Measurements from ENCODE around the gene PROSER3. TPM values are rescaled to one million over a fixed set of nuclear protein-coding genes. Genes with fewer than 3 reads are reported as not detected.

PROSER3 gene
- total RNA-seq, 4 donors from 2014 or later, result 8.2 to 34.3 (median 13.2) TPM

DNA sequence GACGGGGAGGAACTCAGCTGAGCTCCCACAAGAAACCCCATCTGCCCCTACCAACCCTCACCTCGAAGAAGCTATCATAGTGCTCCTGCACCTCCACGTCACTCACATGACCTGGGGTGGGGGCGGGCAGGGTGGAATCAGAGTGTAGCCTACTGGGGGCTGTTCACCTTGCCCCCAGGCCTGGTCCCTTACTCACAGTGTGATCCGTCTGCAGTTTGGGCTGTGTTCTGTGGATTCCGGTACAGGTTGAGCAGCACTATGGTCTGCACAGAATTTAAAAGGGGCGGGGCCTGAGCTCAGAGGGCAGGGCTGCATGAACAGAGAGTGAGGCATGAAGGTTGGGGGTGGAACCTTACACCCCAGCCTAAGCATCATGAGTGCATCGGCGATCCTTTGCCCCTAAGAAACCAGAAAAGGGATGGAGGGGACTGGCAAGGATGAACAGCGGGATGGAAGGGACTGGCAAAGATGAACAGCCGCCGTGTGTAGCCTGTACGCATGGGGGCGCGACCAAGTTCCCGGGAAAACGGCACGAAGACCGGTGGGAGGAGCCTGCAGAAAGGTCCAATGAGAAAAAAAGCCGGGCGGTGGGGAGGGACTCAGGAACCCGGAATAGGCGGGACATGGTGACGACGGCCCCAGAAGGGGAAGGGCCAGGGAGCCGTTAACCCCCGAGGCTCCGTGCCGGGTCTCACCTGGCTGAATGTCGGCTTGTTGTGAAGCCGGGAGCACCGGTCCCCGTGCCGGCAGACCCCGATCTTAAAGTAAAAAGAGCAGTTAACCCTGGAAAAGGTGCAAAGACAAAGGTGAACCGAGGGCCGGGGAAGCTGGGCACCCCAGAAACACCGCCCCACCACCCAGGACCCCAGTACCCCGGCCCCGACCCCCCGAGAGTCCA is 13.3 kb upstream of the PROSER3 start:
- intact Hi-C loops (cut with DNase I), result no loop called here
- Histone ChIP-seq H3K4me1 (peaks cover 34 to 42% of the 10 kb centered on the region in 2 donors), H3K9me3 (no peaks in the 10 kb centered on the region), H3K27me3 (no peaks in the 10 kb centered on the region), H3K36me3 (peaks cover 0 to 5% of the 10 kb centered on the region in 2 donors), H3K4me3 (replicated peaks in 1 of 3) (peak overlapping the region; percentile 76 to 92 (median 78)), H3K27ac (peak overlapping the region; percentile 100)
- WGBS, 2 donors, result 7 to 8% methylated on average over 40 to 41 of the region's 41 CpGs
- TF ChIP-seq, protein P1, sequence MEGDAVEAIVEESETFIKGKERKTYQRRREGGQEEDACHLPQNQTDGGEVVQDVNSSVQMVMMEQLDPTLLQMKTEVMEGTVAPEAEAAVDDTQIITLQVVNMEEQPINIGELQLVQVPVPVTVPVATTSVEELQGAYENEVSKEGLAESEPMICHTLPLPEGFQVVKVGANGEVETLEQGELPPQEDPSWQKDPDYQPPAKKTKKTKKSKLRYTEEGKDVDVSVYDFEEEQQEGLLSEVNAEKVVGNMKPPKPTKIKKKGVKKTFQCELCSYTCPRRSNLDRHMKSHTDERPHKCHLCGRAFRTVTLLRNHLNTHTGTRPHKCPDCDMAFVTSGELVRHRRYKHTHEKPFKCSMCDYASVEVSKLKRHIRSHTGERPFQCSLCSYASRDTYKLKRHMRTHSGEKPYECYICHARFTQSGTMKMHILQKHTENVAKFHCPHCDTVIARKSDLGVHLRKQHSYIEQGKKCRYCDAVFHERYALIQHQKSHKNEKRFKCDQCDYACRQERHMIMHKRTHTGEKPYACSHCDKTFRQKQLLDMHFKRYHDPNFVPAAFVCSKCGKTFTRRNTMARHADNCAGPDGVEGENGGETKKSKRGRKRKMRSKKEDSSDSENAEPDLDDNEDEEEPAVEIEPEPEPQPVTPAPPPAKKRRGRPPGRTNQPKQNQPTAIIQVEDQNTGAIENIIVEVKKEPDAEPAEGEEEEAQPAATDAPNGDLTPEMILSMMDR (IDR thresholded peaks at IDR 0.05), result peak in 3 of 6 experiments; percentile 18 to 36 (median 32)
- TF ChIP-seq POLR2A (IDR thresholded peaks at IDR 0.05), result no peak
- peak; percentile 96 for DNase-seq

DNA sequence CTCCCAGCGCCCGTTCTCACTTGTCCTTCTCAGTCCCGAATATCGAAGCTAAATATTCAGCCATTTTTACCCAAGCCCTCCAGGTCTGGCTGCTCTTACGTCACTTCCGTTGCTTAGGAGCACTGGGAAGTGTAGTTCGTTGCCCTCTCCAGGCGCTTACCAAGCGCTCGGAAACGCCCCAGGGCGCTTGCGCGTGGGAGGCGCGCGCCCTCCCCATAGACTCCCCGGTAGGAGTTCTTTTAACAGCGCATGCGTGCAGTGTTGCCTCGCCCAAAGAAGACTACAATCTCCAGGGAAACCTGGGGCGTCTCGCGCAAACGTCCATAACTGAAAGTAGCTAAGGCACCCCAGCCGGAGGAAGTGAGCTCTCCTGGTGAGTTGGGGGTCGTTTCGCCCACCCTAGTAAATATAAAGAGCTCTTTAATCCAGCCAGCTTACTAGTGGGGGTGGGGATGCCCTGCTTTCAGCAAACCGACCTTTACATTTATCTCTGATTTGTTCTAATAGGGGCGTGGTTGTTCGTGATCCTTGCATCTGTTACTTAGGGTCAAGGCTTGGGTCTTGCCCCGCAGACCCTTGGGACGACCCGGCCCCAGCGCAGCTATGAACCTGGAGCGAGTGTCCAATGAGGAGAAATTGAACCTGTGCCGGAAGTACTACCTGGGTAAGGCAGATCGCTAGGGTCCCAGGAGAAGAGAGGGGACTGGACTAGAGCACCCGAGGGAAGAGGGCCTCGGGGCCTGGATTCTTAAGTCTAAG is 12.5 kb upstream of the PROSER3 start, which contains the start of the genes PSENEN and U2AF1L4:
TSS of gene PSENEN (plus strand) at position 324 of the 759 bp plus-strand sequence. CDS start at position 604, 280 bp downstream.
TSS of gene U2AF1L4 (minus strand) at position 91 of the 759 bp plus-strand sequence. CDS start at position 64, 27 bp downstream.
- intact Hi-C loops (cut with DNase I), result no loop called here
- Histone ChIP-seq H3K27me3 (no peaks in the 10 kb centered on the region), H3K4me1 (peaks cover 28 to 42% of the 10 kb centered on the region in 2 donors), H3K36me3 (peaks cover 0 to 5% of the 10 kb centered on the region in 2 donors), H3K9me3 (no peaks in the 10 kb centered on the region), H3K27ac (peak within 1 kb of the TSS; percentile 100), H3K4me3 (replicated peaks in 1 of 3) (peak within 1 kb of the TSS; percentile 76 to 92 (median 78))
- TF ChIP-seq POLR2A (IDR thresholded peaks at IDR 0.05), result peak in 1 of 2 donors; percentile 49
- TF ChIP-seq, protein P1 (IDR thresholded peaks at IDR 0.05), result peak in 1 of 6 experiments; percentile 14
- whole genome bisulfite sequencing, 2 donors, result 0 to 1% methylated on average over 27 to 33 of the region's 40 CpGs
- DNase-seq, result peak; percentile 98

DNA sequence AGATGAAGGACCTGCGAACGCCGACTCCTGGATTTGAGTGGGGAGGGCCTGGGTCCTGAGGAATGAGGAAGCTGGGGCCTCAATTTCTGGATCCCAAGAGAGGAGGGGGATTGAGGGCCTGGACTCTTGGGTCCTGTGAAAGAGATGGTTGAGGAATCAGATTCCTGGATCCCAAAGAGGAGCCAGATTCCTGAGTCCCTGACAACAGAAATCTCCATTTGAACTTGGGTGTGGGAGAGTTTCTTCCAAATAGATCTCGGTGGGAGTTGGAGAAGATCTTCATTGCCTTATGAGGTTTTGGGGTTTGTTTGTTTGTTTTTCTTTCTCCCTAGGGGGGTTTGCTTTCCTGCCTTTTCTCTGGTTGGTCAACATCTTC is 11.9 kb upstream of the PROSER3 start:
- DNase-seq, result no peak
- intact Hi-C loops (cut with DNase I), result no loop called here

DNA sequence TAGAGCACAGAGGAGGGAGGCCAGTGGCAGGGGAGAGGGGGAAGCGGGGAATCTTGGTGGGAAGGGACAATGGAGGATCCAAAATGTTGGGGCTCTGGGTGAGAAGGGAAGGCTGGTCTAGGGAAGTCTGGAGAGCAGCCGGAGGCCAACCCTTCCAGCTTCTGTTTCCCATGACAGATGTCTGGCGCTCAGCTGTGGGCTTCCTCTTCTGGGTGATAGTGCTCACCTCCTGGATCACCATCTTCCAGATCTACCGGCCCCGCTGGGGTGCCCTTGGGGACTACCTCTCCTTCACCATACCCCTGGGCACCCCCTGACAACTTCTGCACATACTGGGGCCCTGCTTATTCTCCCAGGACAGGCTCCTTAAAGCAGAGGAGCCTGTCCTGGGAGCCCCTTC is 11.4 kb upstream of the PROSER3 start:
- Histone ChIP-seq H3K4me1 (peaks cover 22 to 36% of the 10 kb centered on the region in 2 donors), H3K9me3 (no peaks in the 10 kb centered on the region), H3K4me3 (replicated peaks in 1 of 3) (peak overlapping the region in 1 of 3 donors; percentile 78), H3K36me3 (peaks cover 0 to 5% of the 10 kb centered on the region in 2 donors), H3K27me3 (no peaks in the 10 kb centered on the region), H3K27ac (no peak overlapping the region)
- intact Hi-C loops (cut with DNase I), result no loop called here
- 92% methylated on average over 5 of the region's 5 CpGs for WGBS, 2 donors
- TF ChIP-seq, protein P1 (IDR thresholded peaks at IDR 0.05), result no peak
- DNase-seq, result no peak

More for the DNA sequence above, 11.9 kb upstream of the PROSER3 start:
- peak overlapping the region in 1 of 3 donors; percentile 100 for H3K27ac ChIP-seq
- no peaks in the 10 kb centered on the region for H3K27me3 ChIP-seq
- WGBS, 2 donors, result 0 to 16% methylated on average over 4 of the region's 4 CpGs
- no peak for TF ChIP-seq POLR2A (IDR thresholded peaks at IDR 0.05)
- TF ChIP-seq, protein P1 (IDR thresholded peaks at IDR 0.05), result no peak
- peaks cover 24 to 39% of the 10 kb centered on the region in 2 donors for H3K4me1 ChIP-seq
- no peaks in the 10 kb centered on the region for H3K9me3 ChIP-seq
- peak overlapping the region in 2 of 3 donors; percentile 55 to 78 for H3K4me3 ChIP-seq (replicated peaks in 1 of 3)
- H3K36me3 ChIP-seq, result peaks cover 0 to 5% of the 10 kb centered on the region in 2 donors
